Keratinocyte (primary cell): ENCODE results near the gene RALGPS1. TPM values are rescaled to one million over a fixed set of nuclear protein-coding genes. Genes with fewer than 3 reads are reported as not detected.

Experiments used
- DNase-seq: peaks from one replicate; pipeline ENCODE4 v3.0.0-alpha.2; 2011; ENCODE audit warnings: low read depth, missing footprints, low spot score
- FAIRE-seq: peaks from 2 replicates; lab custom pipeline; 2011; peaks lifted over from hg19 to GRCh38; lab: Jason Lieb, UNC
- H2AFZ ChIP-seq: 2 replicates; pipeline ENCODE4 v1.6.0; 2012; ENCODE audit warnings: low read length, control low read depth, inconsistent platforms; ENCODE audit not compliant: control insufficient read depth
- H3K27ac ChIP-seq: 2 replicates; pipeline ENCODE4 v1.5.1; 2011; ENCODE audit warnings: low read length; ENCODE audit not compliant: control insufficient read depth, insufficient read depth
- H3K27me3 ChIP-seq: 3 replicates; pipeline ENCODE4 v1.6.0; 2011; ENCODE audit warnings: low read length; ENCODE audit not compliant: control insufficient read depth, insufficient read depth; ENCODE audit errors: extremely low read depth
- H3K36me3 ChIP-seq, 2 experiments: 2 replicates in 1 of 2; 3 replicates in 1 of 2; pipeline ENCODE4 v1.5.1; 2011; ENCODE audit warnings: low read length in 2 of 2, mild to moderate bottlenecking in 1 of 2; ENCODE audit not compliant: control insufficient read depth in 2 of 2, insufficient read depth in 2 of 2; ENCODE audit errors: extremely low read depth in 1 of 2
- H3K4me1 ChIP-seq: 3 replicates; pipeline ENCODE4 v1.5.1; 2011; ENCODE audit warnings: low read length; ENCODE audit not compliant: control insufficient read depth, insufficient read depth; ENCODE audit errors: extremely low read depth
- H3K4me2 ChIP-seq: 3 replicates; pipeline ENCODE4 v1.6.0; 2011; ENCODE audit warnings: low read depth, low read length; ENCODE audit not compliant: control insufficient read depth, insufficient read depth; ENCODE audit errors: extremely low read depth
- H3K4me3 ChIP-seq, 3 experiments: fragments of 200-600 bp in 1 of 3; sonication (generic) in 1 of 3; 2 replicates in 2 of 3; 3 replicates in 1 of 3; pipeline ENCODE4 v1.5.1; 2011 to 2016; ENCODE audit warnings: low read length in 3 of 3, mild to moderate bottlenecking in 3 of 3, control low read depth in 2 of 3, inconsistent platforms in 1 of 3, low read depth in 1 of 3, mixed read lengths in 1 of 3, mixed run types in 1 of 3, moderate library complexity in 1 of 3; ENCODE audit not compliant: control insufficient read depth in 2 of 3, insufficient read depth in 2 of 3; ENCODE audit errors: extremely low read depth in 1 of 3
- H3K79me2 ChIP-seq: 2 replicates; pipeline ENCODE4 v1.6.0; 2012; ENCODE audit warnings: low read length; ENCODE audit not compliant: control insufficient read depth, insufficient read depth
- H3K9ac ChIP-seq: 3 replicates; pipeline ENCODE4 v1.6.0; 2011; ENCODE audit warnings: low read length; ENCODE audit not compliant: control insufficient read depth, insufficient read depth; ENCODE audit errors: extremely low read depth
- H3K9me1 ChIP-seq: 3 replicates; pipeline ENCODE4 v1.6.0; 2011; ENCODE audit warnings: low read length; ENCODE audit not compliant: control insufficient read depth, insufficient read depth; ENCODE audit errors: extremely low read depth
- H3K9me3 ChIP-seq: 2 replicates; pipeline ENCODE4 v1.5.1; 2012; ENCODE audit warnings: low read depth, low read length; ENCODE audit not compliant: control insufficient read depth
- H4K20me1 ChIP-seq: 3 replicates; pipeline ENCODE4 v1.6.0; 2011; ENCODE audit warnings: low read length; ENCODE audit not compliant: control insufficient read depth, insufficient read depth; ENCODE audit errors: extremely low read depth
- CTCF ChIP-seq, 3 experiments: IDR thresholded peaks in 1 of 3; conservative IDR thresholded peaks in 1 of 3; optimal IDR thresholded peaks in 1 of 3; 2 replicates in 2 of 3; 3 replicates in 1 of 3; pipeline versions ENCODE3 to v1.5.1; 2011; ENCODE audit warnings: low read length in 3 of 3, mild to moderate bottlenecking in 3 of 3, moderate library complexity in 2 of 3, control low read depth in 1 of 3, inconsistent platforms in 1 of 3; ENCODE audit not compliant: insufficient read depth in 2 of 3; ENCODE audit errors: extremely low read depth in 1 of 3
- EZH2 ChIP-seq: IDR thresholded peaks from one replicate; pipeline ENCODE4 v1.6.1; 2012; ENCODE audit warnings: inconsistent platforms, mild to moderate bottlenecking, low read length, moderate library complexity
- dilution Hi-C: fragments of 300-500 bp; cut with MboI; formaldehyde crosslinking; loops from one replicate; pipeline ENCODE4 v1.7.0; 2020; ENCODE audit warnings: low sequenced_read_pairs; ENCODE audit not compliant: extremely low pct_ligation_motif_present
- polyA plus RNA-seq, 5 experiments: library from polyadenylated mRNA; depleted of rRNA in 3 of 5; stranded (reverse) in 3 of 5; stranded (forward) in 1 of 5; unstranded in 1 of 5; fragments of >200 nt; gene quantifications; 1 replicate in 1 of 5; 2 replicates in 3 of 5; 3 replicates in 1 of 5; pipeline versions ENCODE4 v1.2.1 to v1.2.3, GENCODE V29; 2011 to 2012; ENCODE audit warnings: missing spikeins in 2 of 5, low read depth in 1 of 5, low replicate concordance in 1 of 5

Gene RALGPS1
- polyA plus RNA-seq, 1 donor (not counting 4 experiments of a cell fraction or from before 2014, with no cell fraction given): 0.56 TPM

GRCh38 chr9:127118597-127119319 is 204.2 kb downstream of the RALGPS1 start:
- Histone ChIP-seq H3K9me1 (no peaks in the 10 kb centered on the region), H3K4me3 (no peak overlapping the region), H3K36me3 (no peaks in the 10 kb centered on the region), H2AFZ (no peak overlapping the region), H3K4me2 (no peak overlapping the region), H3K9me3 (no peaks in the 10 kb centered on the region), H3K79me2 (no peaks in the 10 kb centered on the region), H3K27ac (no peak overlapping the region), H4K20me1 (no peaks in the 10 kb centered on the region), H3K4me1 (peaks cover 21% of the 10 kb centered on the region), H3K27me3 (peaks cover 21% of the 10 kb centered on the region), H3K9ac (no peak overlapping the region)
- TF ChIP-seq CTCF (optimal IDR thresholded peaks at IDR 0.05 in 1 of 3, IDR thresholded peaks at IDR 0.05 in 1 of 3, conservative IDR thresholded peaks at IDR 0.05 in 1 of 3; ENCODE audit: extremely low read depth in 1 of 3, insufficient read depth in 2 of 3, low read length in 3 of 3) (no peak), EZH2 (no peak)
- dilution Hi-C loops: no loop called here
- FAIRE-seq (no peak), DNase-seq (no peak)

GRCh38 chr9:127119320-127119709 is 204.7 kb downstream of the RALGPS1 start:
- Histone ChIP-seq H4K20me1 (no peaks in the 10 kb centered on the region), H3K4me3 (no peak overlapping the region), H3K79me2 (no peaks in the 10 kb centered on the region), H3K27ac (no peak overlapping the region), H2AFZ (no peak overlapping the region), H3K9me1 (no peaks in the 10 kb centered on the region), H3K27me3 (peaks cover 24% of the 10 kb centered on the region), H3K9me3 (no peaks in the 10 kb centered on the region), H3K4me2 (no peak overlapping the region), H3K4me1 (peaks cover 21% of the 10 kb centered on the region), H3K9ac (no peak overlapping the region), H3K36me3 (no peaks in the 10 kb centered on the region)
- no peak for DNase-seq
- FAIRE-seq: no peak
- dilution Hi-C loops: no loop called here
- no peak for TF ChIP-seq EZH2
- no peak for TF ChIP-seq CTCF (optimal IDR thresholded peaks at IDR 0.05 in 1 of 3, IDR thresholded peaks at IDR 0.05 in 1 of 3, conservative IDR thresholded peaks at IDR 0.05 in 1 of 3; ENCODE audit: extremely low read depth in 1 of 3, insufficient read depth in 2 of 3, low read length in 3 of 3)
